HG03280 (cell line): Measurements from ENCODE around the gene CNGA1.

ENCODE experiments used
- ATAC-seq: cut with Tn5 transposase; IDR thresholded peaks from one replicate; pipeline ENCODE4 v1.9.1; 2021; ENCODE audit warnings: mild to moderate bottlenecking, moderate library complexity; ENCODE audit not compliant: unreplicated experiment

CNGA1 gene

DNA sequence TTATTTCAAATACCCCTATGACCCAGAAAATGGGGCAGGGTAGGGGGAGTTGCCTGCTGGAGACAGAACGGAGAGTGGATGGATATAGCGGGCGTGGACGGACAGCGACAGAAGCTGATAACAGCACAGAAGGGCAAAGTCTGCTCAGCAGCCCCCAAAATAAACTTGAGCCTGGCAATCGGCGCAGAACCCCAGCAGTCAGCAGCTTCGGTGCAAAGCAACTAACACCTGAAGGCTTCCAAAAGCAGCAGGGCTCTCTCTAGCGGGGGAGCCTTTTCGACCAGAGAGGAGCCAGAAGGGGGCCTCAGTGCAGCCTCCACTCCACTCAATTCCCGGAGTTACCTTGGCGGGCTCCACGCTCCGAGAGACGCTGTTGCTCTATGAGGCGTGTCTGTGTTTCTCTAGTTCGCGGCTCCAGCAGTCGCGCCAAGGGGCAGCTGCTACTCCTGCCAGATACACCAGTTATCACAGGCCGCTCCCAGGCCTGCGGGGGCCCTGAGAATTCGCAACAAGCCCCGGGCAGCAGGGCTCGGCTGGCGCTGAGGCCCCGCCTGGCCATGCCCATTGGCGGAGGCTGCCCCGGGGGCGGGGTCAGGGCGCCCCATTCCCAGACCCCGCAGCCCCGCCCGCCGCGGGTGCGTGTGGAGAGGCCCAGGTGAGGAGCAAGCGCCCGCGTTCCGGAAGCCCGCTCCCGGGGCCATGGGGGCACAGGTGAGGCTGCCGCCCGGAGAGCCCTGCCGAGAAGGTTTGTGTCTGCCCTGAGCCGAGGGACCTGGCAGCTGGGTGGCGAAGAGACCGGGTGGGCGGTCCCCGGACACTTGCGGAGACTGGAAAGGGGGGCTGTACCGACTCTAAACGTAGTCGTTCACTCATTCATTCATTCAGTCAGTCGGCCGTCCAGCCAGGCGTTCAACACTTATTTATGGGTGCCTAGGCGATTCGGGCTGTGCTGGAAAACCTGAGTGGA lies at the start of gene CNGA1, which contains the start of gene NIPAL1:
TSS of gene CNGA1 (minus strand) at position 541 of the 967 bp plus-strand sequence. CDS start 63,992 bp downstream, outside the sequence.
TSS of gene NIPAL1 (plus strand) at position 632 of the 967 bp plus-strand sequence. CDS start at position 700, 68 bp downstream.
- peak; percentile 75 for ATAC-seq

DNA sequence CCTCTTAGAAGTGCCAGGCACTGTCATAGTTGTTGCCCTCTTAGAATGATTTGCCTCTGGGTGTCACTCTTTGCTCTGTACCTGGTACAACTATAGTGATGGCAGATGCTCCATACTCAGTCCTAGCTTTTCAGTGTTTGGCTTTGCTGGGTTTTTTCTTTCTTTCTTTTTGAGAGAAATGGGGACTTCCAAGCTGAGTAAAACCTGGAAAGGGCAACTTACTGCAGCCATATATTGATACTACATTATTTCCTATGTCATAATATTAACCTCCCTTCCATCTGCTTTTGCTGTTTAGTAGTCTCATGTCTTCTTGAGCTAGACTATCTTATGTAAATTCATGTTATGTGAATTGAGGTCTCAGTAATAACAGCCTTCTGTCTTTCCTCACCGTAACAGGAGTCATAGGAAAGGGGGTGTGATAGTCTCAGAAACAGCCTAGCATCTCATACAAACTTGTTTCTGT lies 49.1 kb upstream of the CNGA1 start:
- peak; percentile 51 for ATAC-seq

DNA sequence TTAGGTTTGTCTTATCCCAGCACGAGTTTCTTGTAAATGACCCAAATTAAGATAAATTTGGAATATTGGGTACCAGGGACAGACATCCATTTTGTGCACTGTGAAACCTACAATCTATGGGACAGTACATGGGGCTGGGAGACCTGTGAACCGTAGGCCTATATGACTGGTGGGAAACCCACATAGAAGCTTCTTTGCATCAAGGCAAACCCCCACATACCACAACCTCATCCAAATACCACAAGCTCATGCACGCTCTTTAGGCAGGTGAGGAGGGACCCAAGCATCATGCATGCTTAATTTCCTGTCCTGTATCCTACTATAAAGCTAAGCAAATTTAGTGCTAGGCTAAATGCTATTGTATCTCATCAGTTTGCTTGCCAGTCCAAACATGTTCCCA lies 47.9 kb upstream of the CNGA1 start:
- ATAC-seq = no peak

DNA sequence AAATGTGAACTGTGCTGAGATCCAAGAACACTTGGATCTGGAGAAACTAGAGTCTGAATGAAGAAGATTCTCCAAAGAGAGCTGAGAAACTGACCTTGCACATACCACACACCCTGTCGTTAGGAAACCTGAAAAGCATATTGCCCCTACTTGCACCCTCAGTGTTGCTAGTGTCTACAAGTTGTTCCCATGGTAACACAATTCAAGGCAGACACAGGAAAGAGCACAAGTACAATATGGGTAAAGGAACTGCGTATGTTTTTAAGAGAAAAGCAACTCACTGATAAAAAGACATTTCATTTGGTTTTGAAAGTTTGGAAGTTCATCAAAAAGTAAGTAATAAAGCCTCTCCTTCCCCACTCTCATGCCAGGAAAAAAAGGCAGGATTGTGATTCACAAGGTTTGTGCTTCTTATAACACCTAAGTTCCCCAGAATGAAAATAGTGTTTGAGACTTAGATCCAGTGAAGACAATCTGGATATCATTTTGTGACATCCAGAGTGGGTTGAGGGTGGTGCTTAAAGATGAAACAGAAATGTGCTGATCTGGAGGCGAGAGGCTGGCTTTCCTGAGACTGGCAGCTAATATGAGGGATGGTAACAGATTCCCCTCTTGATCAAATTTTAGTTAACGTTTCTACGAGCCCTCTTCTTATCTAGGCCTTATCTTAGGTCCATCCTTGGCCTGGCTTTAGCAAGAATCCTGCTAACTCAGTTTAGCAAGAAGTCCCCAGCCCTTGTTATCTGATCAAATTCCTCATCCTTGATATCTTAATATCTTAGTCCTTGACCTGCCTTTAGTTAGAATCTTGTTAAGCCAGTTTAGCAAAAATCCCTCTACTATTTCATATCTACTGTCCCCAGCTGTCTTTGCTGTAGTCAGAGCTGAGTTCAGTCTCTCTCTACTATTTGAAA lies 42.4 kb upstream of the CNGA1 start:
- ATAC-seq = no peak

DNA sequence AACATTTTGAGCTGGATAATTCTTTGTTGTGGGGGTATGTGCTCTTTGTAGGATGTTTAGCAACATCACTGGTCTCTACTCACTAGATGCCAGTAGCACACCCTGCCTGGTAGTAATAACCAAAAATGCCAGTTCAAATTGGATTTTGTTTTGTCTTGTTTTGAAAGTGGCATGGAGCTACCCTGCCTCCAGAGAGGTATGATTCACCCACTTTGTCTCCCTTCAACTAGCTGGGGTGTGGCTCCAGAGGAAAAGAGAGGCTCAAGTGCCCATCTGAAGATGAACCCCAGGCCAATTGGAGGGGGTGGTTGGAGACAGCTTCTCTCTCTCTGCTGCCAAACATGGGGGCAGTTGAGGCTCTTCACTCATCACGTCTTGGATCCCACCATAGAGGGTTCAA lies 34.6 kb upstream of the CNGA1 start:
- no peak for ATAC-seq

DNA sequence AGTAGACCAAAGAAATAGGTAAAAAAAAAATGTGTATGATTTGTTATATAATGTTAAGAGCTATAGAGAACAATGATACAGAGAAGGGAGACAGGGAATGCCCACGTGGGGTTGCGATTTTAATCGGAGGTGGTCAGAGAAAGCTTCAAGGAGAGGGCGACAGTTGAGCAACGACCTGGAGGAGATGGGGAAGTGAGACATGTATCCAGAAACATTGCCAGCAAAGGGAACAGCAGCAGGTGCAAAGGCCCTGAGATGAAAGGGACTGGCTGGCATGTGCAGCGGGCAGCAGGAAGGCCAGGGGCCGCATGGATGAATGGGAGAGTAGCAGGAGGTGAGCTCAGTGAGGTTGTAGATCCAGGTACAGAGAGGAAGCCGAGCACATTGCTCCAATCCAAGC lies 33.0 kb upstream of the CNGA1 start:
- ATAC-seq = no peak

DNA sequence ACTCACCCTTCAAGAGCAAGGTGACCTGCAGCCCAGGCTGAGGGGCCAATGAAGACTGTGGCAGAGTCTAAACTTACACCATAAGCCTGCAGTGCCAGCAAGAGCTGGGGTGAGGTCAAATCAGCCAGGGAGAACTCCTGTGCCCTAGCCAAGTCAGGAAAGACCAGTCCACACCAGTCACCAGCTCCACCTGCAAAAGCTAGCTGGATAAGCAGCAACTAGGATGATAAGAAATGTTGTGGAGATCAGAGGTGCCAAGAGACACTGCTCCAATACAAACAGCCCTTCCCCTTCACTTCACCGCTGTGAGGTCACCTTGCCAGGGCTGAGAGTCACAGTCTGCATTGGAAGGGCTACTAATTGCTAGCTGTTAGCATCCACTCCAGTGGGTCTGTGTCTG lies 31.4 kb upstream of the CNGA1 start:
- no peak for ATAC-seq

DNA sequence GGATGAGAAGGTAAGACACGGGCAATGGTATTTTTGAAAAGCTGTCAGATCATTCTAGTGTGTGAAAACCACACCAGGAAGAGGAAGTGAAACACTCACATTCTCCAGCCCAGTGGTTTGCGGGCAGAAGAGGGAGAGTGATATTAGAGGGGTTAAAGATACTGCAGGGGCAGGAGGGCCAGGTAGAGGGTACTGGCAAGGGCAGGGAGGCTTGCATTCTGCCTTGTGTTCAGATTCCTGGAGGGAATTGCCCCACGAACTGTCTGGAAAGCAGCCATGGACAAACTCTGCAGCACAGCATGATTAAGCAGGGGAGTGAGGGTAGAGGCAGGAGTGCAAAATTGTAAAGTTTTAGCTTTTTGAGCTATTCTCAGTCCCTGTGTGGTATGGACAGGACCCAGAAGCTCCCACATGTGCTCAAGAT lies 31.0 kb upstream of the CNGA1 start:
- ATAC-seq = peak; percentile 98

DNA sequence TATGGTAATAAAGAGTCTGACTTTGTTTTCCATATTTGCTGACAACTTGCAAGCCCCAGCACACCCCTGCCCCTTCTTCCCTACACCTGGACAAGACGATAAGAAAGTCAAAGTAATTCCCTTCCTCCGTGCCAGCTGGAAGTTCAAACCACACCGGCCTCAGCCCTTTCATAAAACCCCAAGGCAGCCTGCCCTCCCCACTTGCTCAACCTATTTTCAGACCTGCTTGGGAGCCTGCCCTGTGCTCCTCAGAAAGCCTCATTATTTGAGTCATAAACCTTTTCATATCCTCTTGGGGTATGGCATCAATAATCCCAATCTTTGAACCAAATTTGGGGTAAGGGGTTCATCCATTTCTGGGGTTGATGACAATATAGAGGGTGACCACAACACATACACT lies 29.6 kb upstream of the CNGA1 start:
- ATAC-seq = no peak

DNA sequence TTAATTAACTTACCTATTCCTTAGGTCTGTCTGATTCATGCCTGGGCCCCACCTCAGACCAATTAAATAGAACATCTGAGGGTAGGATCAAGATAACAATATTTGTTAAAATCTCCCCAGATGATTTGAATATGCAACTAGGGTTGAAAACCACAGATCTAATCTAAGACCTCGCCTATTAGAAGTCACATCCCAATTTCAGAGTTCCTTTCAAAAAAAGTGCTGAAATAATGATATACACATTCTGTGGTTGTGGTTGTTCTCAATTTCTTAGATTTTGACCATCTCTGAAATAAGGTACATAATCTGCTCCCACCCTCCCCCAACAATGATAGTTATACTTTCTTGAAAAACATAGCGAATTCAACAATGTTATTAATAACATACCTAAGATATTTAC lies 27.8 kb upstream of the CNGA1 start:
- no peak for ATAC-seq

DNA sequence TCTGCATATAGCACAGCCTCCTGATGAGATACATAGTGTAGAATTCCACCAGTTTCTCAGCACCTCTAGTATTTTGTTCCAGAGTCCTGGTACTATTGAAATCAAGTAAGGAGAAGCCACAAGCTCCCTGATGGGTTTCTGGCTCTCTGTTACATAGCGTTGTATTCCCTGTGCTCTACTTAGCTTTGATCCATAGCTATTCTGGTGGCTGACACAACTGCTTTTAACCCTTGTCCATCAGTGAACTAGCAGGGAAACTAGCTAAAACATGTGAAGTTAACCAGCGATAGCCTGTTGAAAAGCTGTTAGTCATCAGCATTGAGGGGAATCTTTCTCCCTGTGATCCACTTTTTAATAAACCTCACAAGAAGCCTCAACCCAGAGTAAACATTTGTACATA lies 27.0 kb upstream of the CNGA1 start:
- ATAC-seq = no peak

DNA sequence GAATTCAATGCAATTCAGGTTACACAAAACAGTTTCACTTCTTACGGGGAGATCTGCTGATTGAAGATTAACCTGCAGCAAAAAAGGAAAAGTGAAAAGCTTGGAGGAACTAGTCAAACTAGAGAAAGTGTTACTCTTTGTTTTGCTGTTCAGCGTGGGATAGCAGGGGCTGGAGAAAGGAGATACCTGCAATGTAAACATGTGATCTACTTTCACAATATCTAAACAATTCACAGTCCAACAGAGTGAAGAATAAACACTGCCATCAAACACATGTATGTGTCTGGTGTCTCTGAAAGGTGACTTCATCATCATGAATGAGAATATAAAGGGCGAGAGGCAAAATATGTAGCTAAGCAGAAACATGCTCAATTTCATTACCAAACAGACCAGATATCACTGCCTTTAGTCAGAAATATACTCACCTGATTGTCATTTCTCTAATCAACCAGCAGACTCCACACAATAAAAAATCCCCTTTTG lies 26.5 kb upstream of the CNGA1 start:
- no peak for ATAC-seq

DNA sequence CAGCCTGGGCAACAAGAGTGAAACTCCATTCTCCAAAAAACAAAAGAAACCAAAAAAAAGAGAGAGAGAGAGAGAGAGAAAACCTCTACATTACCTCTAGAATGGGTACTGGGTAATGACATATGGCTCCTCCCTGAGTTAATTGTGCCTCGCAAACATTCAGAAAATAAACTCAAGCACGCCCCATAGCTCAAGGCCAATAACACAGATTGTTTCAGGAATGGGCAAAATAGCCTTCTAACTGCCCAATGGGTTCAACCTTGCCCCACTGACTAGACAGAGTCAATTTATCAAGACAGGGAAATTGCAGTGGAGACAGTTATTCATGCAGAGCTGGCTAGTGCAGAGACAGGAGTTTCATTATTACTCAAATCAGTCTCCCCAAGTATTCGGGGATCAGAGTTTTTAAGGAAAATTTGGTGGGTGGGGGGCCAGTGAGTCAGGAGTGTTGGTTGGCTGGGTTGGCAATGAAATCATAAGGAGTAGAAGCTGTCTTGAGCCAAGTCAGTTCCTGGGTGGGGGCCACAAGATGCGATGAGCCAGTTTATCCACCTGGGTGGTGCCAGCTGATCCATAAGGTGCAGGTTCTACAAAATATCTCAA lies 25.2 kb upstream of the CNGA1 start:
- no peak for ATAC-seq

DNA sequence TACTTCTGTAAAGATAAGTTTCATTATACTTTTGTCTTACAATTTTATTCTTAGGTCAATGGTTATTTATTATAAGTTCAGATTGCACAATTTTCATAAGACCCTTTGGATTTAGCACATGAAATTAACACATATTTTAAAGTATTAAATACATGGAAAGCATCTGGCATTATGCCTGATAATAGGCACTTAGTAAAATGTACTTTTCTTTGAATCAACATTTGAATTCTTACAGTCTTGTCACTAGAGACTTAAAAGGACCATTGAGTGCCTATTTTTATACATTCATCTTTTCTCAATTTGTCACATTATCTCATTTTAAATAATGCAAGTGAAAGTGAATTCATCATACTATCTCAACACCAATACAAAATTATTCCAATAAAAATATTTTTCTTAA lies 23.1 kb upstream of the CNGA1 start:
- no peak for ATAC-seq

DNA sequence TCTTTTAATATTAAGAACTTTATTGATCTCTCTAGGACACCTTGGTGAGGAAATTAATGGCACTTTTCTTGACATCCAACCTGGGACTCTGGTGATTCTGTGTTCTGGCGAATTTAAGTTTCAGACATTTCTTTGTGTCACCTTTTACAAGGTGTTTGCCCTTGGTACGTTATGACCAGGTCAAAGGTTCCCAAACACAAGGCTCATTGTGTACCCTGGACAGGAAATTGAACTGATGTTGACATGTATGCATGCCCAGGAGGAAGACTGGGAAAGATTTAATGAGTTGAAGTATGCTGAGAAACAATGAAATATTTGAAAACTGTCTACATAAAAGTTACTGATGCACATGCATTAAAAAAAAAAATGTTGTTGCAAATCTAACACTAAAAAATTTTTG lies 22.2 kb upstream of the CNGA1 start:
- ATAC-seq = no peak

DNA sequence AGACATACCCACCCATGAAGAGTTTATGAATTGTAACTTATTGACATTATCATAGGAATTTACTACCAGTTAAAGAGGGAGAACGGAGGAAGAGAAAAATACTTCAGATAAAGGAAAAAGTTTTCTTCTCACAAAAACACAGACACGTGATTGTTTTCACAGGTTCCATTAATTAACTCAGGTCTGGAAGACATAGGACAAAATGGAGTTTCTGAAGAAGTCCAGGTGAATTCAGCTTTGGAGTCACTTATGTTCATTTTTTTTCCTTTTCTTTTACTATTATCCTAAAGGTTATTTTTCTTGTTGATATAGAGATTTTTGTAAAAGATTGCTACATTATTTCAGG lies 20.6 kb upstream of the CNGA1 start:
- ATAC-seq = no peak

DNA sequence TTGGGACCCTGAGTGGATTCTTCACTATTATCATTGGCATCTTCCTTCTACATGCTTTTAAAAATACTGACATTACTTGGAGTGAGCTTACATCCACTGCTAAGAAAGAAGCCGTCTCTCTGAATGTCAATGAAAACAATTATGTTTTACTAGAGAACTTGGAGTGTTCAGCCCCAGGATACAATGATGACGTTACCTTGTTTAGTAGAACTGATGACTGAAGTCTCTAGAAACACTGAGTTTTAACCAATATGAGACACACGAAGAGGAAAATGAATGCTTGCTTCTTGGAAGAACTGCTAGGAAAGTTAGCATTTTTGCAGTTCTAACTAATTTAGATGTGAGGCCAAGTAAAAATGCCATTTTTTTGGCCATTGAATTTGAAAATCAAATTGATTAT lies 19.5 kb upstream of the CNGA1 start:
- no peak for ATAC-seq

DNA sequence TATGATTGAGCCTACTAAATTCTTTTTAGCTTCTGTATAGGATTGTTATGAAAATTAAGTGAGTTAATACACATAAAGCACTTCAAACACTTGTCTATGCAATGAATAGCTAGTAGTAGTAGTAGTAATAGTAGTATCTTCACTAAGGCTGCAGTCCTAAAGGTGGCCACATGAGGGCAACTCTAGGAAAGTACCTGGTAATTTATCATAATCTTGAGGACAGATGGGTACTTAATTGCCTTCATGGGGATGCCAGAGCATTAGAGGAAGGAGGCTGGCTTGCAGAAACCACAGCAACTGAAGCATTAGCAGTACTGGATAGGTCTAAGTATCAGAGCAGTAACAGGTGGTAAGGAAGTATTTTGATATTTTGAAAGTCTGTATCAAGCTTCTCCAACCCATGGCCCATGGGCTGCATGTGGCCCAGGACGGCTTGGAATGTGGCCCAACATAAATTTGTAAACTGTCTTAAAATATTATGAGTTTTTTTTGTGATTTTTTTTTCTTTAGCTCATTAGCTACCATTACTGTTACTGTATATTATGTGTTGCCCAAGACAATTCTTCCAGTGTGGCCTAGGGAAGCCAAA lies 17.4 kb upstream of the CNGA1 start:
- peak; percentile 51 for ATAC-seq

DNA sequence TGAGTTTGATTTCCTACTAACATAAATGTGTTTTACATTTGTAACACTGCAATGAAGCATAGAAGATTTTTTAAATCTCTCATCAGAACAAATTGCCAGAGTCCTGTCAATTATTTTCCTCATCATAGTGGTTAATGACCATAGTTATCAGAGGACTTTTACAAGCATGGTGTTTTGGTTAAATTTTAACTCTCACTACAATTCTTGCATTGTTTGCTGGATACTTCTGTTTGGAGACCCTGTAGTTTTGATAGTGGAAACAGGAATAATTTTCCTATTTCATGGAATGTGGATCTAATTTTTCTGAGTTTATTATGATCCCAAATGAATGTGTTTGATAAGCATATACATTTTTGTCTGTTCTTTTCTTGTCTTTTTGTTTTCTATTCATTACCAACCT lies 16.9 kb upstream of the CNGA1 start:
- ATAC-seq = no peak

DNA sequence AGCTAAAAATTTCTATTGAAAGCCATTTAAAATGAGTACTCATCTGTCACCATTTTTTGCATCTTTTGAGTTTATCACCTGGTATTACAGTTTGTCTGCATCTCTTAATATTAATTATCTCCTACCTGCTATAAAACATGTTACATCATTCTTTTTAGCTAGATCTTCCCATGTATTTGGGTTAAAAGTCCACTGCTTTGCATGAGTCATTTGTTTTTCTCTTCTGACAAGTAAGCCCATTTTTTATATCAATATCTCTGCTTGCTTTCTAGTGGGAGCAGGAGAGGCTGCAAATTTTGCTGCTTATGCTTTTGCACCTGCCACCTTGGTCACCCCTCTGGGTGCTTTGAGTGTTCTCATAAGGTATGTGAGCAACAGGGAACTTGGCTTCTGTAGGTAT lies 16.2 kb upstream of the CNGA1 start:
- no peak for ATAC-seq
